Measurements from ENCODE around the gene GPATCH8. TPM values are rescaled to one million over a fixed set of nuclear protein-coding genes. Genes with fewer than 3 reads are reported as not detected.

Gene GPATCH8
- total RNA-seq, 2 experiments from 2014 or later: 56.8 to 57.6 TPM

DNA sequence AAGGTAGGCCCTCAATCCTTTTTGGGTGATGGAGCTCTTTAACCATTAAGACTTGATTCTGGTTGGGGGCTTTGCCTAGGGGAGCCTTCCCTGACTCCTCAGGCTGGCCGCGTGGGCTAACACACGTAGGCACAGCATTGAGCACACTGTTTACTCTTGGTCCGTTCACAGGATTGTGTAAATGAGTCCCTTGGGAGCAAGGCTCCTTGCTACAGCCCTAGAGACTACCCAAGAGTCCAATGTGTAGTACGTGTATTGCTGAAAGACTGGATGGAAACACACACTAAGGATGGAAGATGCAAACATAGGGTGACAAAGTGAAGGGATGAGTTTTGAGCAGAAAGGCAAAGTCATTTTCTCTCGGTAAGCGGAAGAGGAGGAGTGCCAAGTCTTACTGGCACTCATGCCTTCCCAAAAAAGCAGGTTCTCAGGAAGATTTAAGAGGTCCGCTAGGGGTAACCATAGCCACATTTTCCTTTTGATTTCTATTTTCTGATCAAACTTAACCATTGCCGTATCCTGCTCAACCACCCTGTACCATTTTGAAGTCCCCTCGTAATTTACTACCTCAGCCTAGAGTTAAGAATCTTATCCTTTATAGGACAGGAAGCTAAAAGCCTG lies 112.8 kb downstream of the GPATCH8 start:
- no peak overlapping the region for H3K4me3 Mint-ChIP-seq
- ATAC-seq (ENCODE audit: low read depth): no peak
- peaks cover 11% of the 10 kb centered on the region for H3K27me3 Mint-ChIP-seq
- H3K27ac Mint-ChIP-seq: no peak overlapping the region
- POLR2A ChIA-PET: no interaction called here
- DNase-seq: peak; percentile 9
- H3K4me1 Mint-ChIP-seq: peaks cover 12% of the 10 kb centered on the region
- no peaks in the 10 kb centered on the region for H3K9me3 Mint-ChIP-seq
- H3K36me3 Mint-ChIP-seq: peaks cover 5% of the 10 kb centered on the region

DNA sequence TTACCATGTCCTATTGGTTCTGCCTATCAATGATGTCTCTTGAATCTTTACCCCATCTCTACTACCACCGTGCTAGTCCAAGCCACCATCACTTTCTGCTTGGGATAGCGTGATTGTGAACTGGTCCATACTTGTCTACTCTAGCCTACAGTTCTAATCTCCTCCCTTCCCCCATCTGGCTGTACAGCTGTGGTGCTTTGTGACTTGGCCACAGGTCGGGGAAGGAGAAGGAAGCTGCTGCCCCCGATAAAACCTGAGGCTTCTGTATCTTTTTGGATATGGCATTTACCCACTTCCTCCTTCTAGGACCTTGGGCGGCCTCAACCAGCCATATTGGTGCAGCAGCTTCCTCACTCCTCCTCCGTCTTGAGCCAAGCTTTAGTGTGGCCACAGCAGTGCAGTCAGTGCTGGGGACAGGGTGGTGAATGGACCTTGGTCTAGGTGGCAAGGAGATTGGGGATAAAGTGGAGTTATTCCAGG lies 113.4 kb downstream of the GPATCH8 start:
- H3K4me1 Mint-ChIP-seq: peaks cover 14% of the 10 kb centered on the region
- H3K27ac Mint-ChIP-seq: peak overlapping the region; percentile 1
- H3K36me3 Mint-ChIP-seq: peaks cover 5% of the 10 kb centered on the region
- H3K9me3 Mint-ChIP-seq: no peaks in the 10 kb centered on the region
- peak overlapping the region; percentile 37 for H3K4me3 Mint-ChIP-seq
- POLR2A ChIA-PET: interaction anchor here (0.6 kb wide), 1 partner anchor 12 kb away, joined by 4 read pairs; no protein-coding TSS in a partner anchor
- no peak for DNase-seq
- ATAC-seq (ENCODE audit: low read depth): no peak
- peaks cover 13% of the 10 kb centered on the region for H3K27me3 Mint-ChIP-seq

DNA sequence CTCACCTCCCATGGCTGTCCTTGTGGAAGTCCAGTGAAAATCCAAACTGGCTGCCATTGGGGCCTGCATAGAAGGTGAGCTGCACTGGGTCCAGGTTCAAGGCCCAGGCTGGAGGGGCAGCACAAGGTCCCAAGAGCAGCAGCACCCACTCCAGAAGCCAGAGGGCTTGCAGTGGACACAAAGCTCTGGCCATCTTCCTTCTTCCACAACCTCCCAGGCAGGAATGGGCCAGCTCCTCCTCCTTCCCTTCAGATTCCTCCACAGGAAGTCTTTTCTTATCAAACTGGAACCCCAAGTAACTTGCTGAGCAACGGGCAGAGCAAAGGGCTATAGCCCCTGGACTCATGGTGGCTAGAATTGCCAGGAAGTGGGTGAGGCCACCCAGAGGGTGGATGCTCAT lies 113.9 kb downstream of the GPATCH8 start, which contains the start of gene ITGA2B:
Gene ITGA2B (minus strand): TSS at position 369 of the 400 bp plus-strand sequence. CDS start 176 bp downstream, at position 193.
- ATAC-seq (ENCODE audit: low read depth) (no peak), DNase-seq (peak; percentile 25)
- POLR2A ChIA-PET: interaction anchor here (0.6 kb wide), 1 partner anchor 12 kb away, joined by 4 read pairs; no protein-coding TSS in a partner anchor
- Mint-ChIP-seq H3K9me3 (no peaks in the 10 kb centered on the region), H3K4me1 (peaks cover 15% of the 10 kb centered on the region), H3K4me3 (peak within 1 kb of the TSS; percentile 37), H3K27me3 (peaks cover 18% of the 10 kb centered on the region), H3K27ac (peak within 1 kb of the TSS; percentile 1), H3K36me3 (peaks cover 5% of the 10 kb centered on the region)

- Mint-ChIP-seq H3K27ac (no peak overlapping the region), H3K36me3 (peaks cover 5% of the 10 kb centered on the region), H3K9me3 (no peaks in the 10 kb centered on the region), H3K4me3 (no peak overlapping the region), H3K27me3 (peaks cover 20% of the 10 kb centered on the region), H3K4me1 (peaks cover 15% of the 10 kb centered on the region)
- peak; percentile 6 for DNase-seq
- POLR2A ChIA-PET: no interaction called here
- no peak for ATAC-seq (ENCODE audit: low read depth)
Measured at GRCh38 chr17:44387804-44388203, 115.4 kb downstream of the GPATCH8 start.

DNA sequence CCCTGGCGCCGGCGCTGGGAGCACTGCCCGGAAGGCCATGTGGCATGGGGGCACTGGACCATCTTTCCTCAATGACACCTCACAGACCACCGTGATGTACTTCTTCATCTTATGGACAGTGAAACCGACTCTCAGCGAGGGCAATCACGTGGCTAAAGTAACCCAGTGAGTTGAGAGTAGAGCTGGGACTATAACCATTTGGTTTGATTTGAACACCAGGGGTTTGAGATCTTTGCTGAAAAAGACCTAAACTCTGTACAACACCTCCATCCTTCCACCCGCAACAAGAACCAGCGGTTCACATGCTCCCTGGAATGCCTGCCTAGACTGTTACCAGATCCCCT lies 117.1 kb downstream of the GPATCH8 start:
- DNase-seq (no peak), ATAC-seq (ENCODE audit: low read depth) (no peak)
- Mint-ChIP-seq H3K27me3 (peaks cover 26% of the 10 kb centered on the region), H3K4me3 (peak overlapping the region; percentile 74), H3K36me3 (peaks cover 5% of the 10 kb centered on the region), H3K27ac (no peak overlapping the region), H3K4me1 (peaks cover 15% of the 10 kb centered on the region), H3K9me3 (no peaks in the 10 kb centered on the region)
- POLR2A ChIA-PET: no interaction called here

DNA sequence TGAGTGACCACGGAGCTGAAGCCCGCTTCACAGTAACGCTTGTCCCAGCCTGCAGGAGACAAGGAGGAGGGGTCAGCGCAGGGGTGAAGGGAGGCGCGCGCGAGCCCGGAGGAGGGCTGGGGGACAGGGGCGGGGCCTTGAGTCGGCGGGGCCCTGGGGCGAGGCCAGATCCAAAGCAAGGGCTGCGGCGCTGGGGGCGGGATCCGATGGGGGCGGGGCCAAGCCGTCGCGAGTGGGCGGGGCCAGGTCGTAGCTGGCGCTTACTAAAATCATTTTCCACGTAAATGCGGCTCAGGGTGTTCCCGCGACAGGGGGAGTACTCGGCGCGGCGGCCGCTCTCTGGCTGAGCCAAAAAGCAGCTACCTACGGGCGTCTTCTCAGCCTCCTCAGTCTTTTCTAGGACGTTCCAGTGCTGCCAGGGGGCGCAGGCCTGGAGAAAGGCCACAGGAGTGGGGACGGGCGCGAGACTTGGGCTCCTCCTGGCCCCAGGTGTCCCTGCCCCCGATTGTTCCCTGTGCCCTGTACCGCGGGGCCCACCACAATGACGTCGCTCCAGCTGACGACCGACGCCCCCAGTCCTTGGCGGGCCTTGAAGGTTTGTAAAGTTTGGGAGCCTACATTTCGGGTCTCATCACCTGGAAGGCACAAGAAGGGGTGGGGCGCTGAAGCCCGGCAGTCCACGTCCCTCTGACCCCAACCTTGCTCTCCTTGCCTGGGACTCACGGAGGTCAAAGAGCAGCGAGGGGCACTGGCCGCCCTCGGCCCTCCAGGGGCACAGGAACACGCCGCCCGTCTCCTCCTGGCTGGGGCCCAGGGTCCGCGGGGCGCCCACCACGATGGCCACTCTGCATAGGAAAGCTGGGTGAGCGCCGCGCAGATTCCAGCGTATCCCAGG lies 117.7 kb downstream of the GPATCH8 start:
- Mint-ChIP-seq H3K4me3 (peak overlapping the region; percentile 74), H3K4me1 (peaks cover 15% of the 10 kb centered on the region), H3K27me3 (peaks cover 26% of the 10 kb centered on the region), H3K36me3 (peaks cover 5% of the 10 kb centered on the region), H3K9me3 (no peaks in the 10 kb centered on the region), H3K27ac (no peak overlapping the region)
- POLR2A ChIA-PET: interaction anchor here (1.1 kb wide), 1 partner anchor 14 kb away, joined by 4 read pairs; no protein-coding TSS in a partner anchor
- DNase-seq (peak; percentile 88), ATAC-seq (ENCODE audit: low read depth) (peak; percentile 85)

- peak overlapping the region; percentile 74 for H3K4me3 Mint-ChIP-seq
- peaks cover 10% of the 10 kb centered on the region for H3K4me1 Mint-ChIP-seq
- DNase-seq (no peak), ATAC-seq (ENCODE audit: low read depth) (no peak)
- H3K27me3 Mint-ChIP-seq: peaks cover 26% of the 10 kb centered on the region
- POLR2A ChIA-PET: interaction anchor here (1.1 kb wide), 1 partner anchor 14 kb away, joined by 4 read pairs; no protein-coding TSS in a partner anchor
- no peaks in the 10 kb centered on the region for H3K9me3 Mint-ChIP-seq
- no peak overlapping the region for H3K27ac Mint-ChIP-seq
- peaks cover 4% of the 10 kb centered on the region for H3K36me3 Mint-ChIP-seq
Measured at GRCh38 chr17:44384823-44385286, 118.4 kb downstream of the GPATCH8 start.

DNA sequence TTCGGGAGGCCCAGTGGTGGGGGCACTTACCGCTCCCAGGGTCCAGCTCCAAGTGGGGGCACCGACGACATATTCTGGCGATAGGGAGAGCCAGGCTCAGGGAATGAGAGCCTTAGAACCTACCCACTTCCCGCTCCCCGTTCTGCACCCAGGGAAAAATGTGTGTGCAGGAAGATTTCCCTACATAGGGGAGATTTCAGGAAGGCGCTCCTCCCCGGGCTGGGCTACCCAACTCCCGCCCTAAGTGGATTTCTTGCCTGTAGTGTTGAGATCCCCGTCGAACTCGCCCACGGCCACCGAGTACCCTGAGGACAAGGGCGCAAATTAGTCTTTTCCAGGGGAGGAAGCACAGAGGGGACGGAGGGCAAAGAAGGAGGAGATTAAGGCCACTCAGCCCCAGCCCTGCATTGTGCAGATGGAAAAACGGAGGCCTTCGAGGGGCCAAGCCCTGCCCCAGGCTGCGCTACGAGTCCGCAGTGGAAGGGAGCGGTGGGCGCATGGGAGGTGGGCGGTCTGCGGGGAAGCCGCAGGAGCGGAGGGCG lies 118.9 kb downstream of the GPATCH8 start:
- Mint-ChIP-seq H3K36me3 (peaks cover 3% of the 10 kb centered on the region), H3K9me3 (no peaks in the 10 kb centered on the region), H3K27me3 (peaks cover 26% of the 10 kb centered on the region), H3K27ac (no peak overlapping the region), H3K4me1 (peaks cover 5% of the 10 kb centered on the region), H3K4me3 (peak overlapping the region; percentile 74)
- POLR2A ChIA-PET: interaction anchor here (1.1 kb wide), 1 partner anchor 13 kb away, joined by 4 read pairs; no protein-coding TSS in a partner anchor
- DNase-seq (no peak), ATAC-seq (ENCODE audit: low read depth) (no peak)

DNA sequence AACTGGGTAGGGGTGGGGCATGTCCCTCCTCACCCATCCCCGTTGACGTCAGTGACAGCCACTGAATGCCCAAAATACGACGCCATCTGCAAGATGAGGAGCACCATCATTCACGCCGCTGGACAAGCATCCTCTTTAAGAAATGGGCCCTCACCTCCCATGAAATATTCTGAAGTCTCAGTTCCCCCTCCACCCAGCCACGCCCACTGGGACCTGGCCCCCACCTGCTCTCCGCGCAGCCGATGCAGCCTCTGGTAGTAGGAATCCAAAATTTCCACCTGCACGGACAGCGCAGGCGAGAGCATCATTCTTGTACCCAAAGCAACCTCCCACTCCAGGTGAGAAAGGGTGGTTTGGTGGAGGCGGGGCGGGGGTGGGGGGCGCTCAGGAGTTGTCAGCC lies 119.3 kb downstream of the GPATCH8 start:
- H3K27me3 Mint-ChIP-seq: peaks cover 26% of the 10 kb centered on the region
- POLR2A ChIA-PET: no interaction called here
- no peak overlapping the region for H3K27ac Mint-ChIP-seq
- H3K9me3 Mint-ChIP-seq: no peaks in the 10 kb centered on the region
- peaks cover 3% of the 10 kb centered on the region for H3K36me3 Mint-ChIP-seq
- ATAC-seq (ENCODE audit: low read depth) (no peak), DNase-seq (no peak)
- H3K4me3 Mint-ChIP-seq: no peak overlapping the region
- H3K4me1 Mint-ChIP-seq: peaks cover 4% of the 10 kb centered on the region

DNA sequence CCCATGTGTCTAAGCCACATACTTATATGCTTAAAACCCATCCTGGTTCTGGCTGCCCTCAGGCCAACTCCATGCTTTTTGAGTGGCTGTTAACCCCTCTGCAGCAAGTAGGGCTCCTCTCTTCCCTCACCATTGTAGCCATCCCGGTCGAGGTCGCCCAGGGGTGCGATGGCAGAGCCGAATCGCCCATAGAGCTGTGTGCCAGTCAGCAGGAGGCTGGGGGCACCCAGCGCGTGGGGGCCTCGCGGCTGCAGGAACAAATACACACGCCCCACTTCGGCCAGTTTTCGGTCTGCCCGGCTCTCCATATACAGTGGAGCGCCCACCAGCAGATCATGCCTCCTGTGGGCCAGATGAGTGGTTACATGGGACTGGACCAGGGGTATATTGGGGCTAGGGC lies 119.8 kb downstream of the GPATCH8 start:
- H3K36me3 Mint-ChIP-seq: peaks cover 3% of the 10 kb centered on the region
- POLR2A ChIA-PET: no interaction called here
- ATAC-seq (ENCODE audit: low read depth): no peak
- no peak overlapping the region for H3K27ac Mint-ChIP-seq
- peaks cover 26% of the 10 kb centered on the region for H3K27me3 Mint-ChIP-seq
- no peak for DNase-seq
- H3K9me3 Mint-ChIP-seq: no peaks in the 10 kb centered on the region
- H3K4me3 Mint-ChIP-seq: no peak overlapping the region
- peaks cover 4% of the 10 kb centered on the region for H3K4me1 Mint-ChIP-seq

- H3K27ac Mint-ChIP-seq: no peak overlapping the region
- no peak for DNase-seq
- no peak for ATAC-seq (ENCODE audit: low read depth)
- POLR2A ChIA-PET: no interaction called here
- no peak overlapping the region for H3K4me3 Mint-ChIP-seq
- peaks cover 2% of the 10 kb centered on the region for H3K36me3 Mint-ChIP-seq
- H3K27me3 Mint-ChIP-seq: peaks cover 24% of the 10 kb centered on the region
- no peaks in the 10 kb centered on the region for H3K9me3 Mint-ChIP-seq
- peaks cover 4% of the 10 kb centered on the region for H3K4me1 Mint-ChIP-seq
Measured at GRCh38 chr17:44382917-44383316, 120.3 kb downstream of the GPATCH8 start.

GRCh38 chr17:44381810-44382305 lies 121.3 kb downstream of the GPATCH8 start:
- peaks cover 4% of the 10 kb centered on the region for H3K4me1 Mint-ChIP-seq
- peaks cover 18% of the 10 kb centered on the region for H3K27me3 Mint-ChIP-seq
- H3K4me3 Mint-ChIP-seq: no peak overlapping the region
- ATAC-seq (ENCODE audit: low read depth) (no peak), DNase-seq (no peak)
- H3K27ac Mint-ChIP-seq: no peak overlapping the region
- no peaks in the 10 kb centered on the region for H3K9me3 Mint-ChIP-seq
- H3K36me3 Mint-ChIP-seq: no peaks in the 10 kb centered on the region
- POLR2A ChIA-PET: no interaction called here

GRCh38 chr17:44380767-44381166 lies 122.4 kb downstream of the GPATCH8 start:
- POLR2A ChIA-PET: no interaction called here
- Mint-ChIP-seq H3K27ac (no peak overlapping the region), H3K36me3 (no peaks in the 10 kb centered on the region), H3K27me3 (peaks cover 15% of the 10 kb centered on the region), H3K4me3 (no peak overlapping the region), H3K4me1 (peaks cover 4% of the 10 kb centered on the region), H3K9me3 (no peaks in the 10 kb centered on the region)
- ATAC-seq (ENCODE audit: low read depth) (no peak), DNase-seq (no peak)
